DOHH2 (cell line): ENCODE data around the gene GPAT2.
"Not testable (repeated sequence)": the region's sequence is repeated elsewhere in the genome, so short reads cannot be mapped to it uniquely, and the experiment has no call there.

Experiments used
- H3F3A ChIP-seq: fragments of 200-600 bp; sonication (generic), shearing (Covaris generic); 2 replicates; pipeline ENCODE4 v1.6.0; 2016; ENCODE audit warnings: antibody characterized with exemption, mild to moderate bottlenecking; ENCODE audit not compliant: control insufficient read depth, insufficient read depth
- H3K27ac ChIP-seq: fragments of 200-600 bp; sonication (generic); 2 replicates; pipeline ENCODE4 v1.5.1; 2014; ENCODE audit warnings: low read depth, mild to moderate bottlenecking, low read length, moderate library complexity
- H3K27me3 ChIP-seq: fragments of 200-600 bp; sonication (generic); 2 replicates; pipeline ENCODE4 v1.6.1; 2014; ENCODE audit warnings: mild to moderate bottlenecking, low read length, mixed read lengths; ENCODE audit not compliant: control insufficient read depth
- H3K36me3 ChIP-seq: fragments of 200-600 bp; sonication (generic); 2 replicates; pipeline ENCODE4 v1.6.1; 2014; ENCODE audit warnings: mild to moderate bottlenecking, low read length, moderate library complexity, mixed read lengths; ENCODE audit not compliant: control insufficient read depth
- H3K4me1 ChIP-seq: fragments of 200-600 bp; sonication (generic); 2 replicates; pipeline ENCODE4 v1.6.1; 2014; ENCODE audit warnings: mild to moderate bottlenecking, low read length, mixed read lengths; ENCODE audit not compliant: control insufficient read depth
- H3K4me2 ChIP-seq: fragments of 200-600 bp; sonication (generic); 2 replicates; pipeline ENCODE4 v1.6.0; 2014; ENCODE audit warnings: mild to moderate bottlenecking, low read length, moderate library complexity
- H3K4me3 ChIP-seq: fragments of 200-600 bp; sonication (generic); 2 replicates; pipeline ENCODE4 v1.5.1; 2014; ENCODE audit warnings: mild to moderate bottlenecking, low read length, mixed read lengths
- H3K79me2 ChIP-seq: fragments of 200-600 bp; sonication (generic); 2 replicates; pipeline ENCODE4 v1.6.1; 2014; ENCODE audit warnings: mild to moderate bottlenecking, low read length, mixed read lengths; ENCODE audit not compliant: control insufficient read depth
- H3K9me2 ChIP-seq: fragments of 200-600 bp; sonication (generic); replicated peaks from 2 replicates; pipeline ENCODE4 v1.6.1; 2014; ENCODE audit warnings: mild to moderate bottlenecking, low read length, mixed read lengths; ENCODE audit not compliant: control insufficient read depth
- H3K9me3 ChIP-seq: fragments of 200-600 bp; sonication (generic); 2 replicates; pipeline ENCODE4 v1.6.1; 2014; ENCODE audit warnings: antibody characterized with exemption, low read length, mixed read lengths; ENCODE audit not compliant: control insufficient read depth, insufficient read depth
- H4K20me1 ChIP-seq: fragments of 200-600 bp; sonication (generic); 2 replicates; pipeline ENCODE4 v1.6.0; 2014; ENCODE audit warnings: low read depth, mild to moderate bottlenecking, antibody characterized with exemption, low read length, moderate library complexity; ENCODE audit not compliant: control insufficient read depth, insufficient read depth

GPAT2 gene

GRCh38 chr2:96060325-96060724, 25.6 kb upstream of the GPAT2 start:
- not testable (repeated sequence) for H4K20me1 ChIP-seq, H3K4me2 ChIP-seq

GRCh38 chr2:96059443-96059842, 24.7 kb upstream of the GPAT2 start:
- H3K9me3 ChIP-seq, H3F3A ChIP-seq, H3K4me2 ChIP-seq, H3K4me1 ChIP-seq, H3K36me3 ChIP-seq, H3K27ac ChIP-seq, H3K4me3 ChIP-seq, H3K27me3 ChIP-seq, H3K9me2 ChIP-seq, H4K20me1 ChIP-seq, H3K79me2 ChIP-seq: not testable (repeated sequence)

More at GRCh38 chr2:96060325-96060724, 25.6 kb upstream of the GPAT2 start:
- H3K27me3 ChIP-seq, H3K79me2 ChIP-seq, H3F3A ChIP-seq, H3K27ac ChIP-seq, H3K9me3 ChIP-seq, H3K9me2 ChIP-seq, H3K4me3 ChIP-seq, H3K4me1 ChIP-seq, H3K36me3 ChIP-seq: not testable (repeated sequence)

GRCh38 chr2:96055830-96056229, 21.1 kb upstream of the GPAT2 start:
- H3K9me3 ChIP-seq, H3K4me2 ChIP-seq, H4K20me1 ChIP-seq, H3K79me2 ChIP-seq, H3K9me2 ChIP-seq, H3K36me3 ChIP-seq, H3K27ac ChIP-seq, H3K4me3 ChIP-seq, H3K4me1 ChIP-seq, H3K27me3 ChIP-seq, H3F3A ChIP-seq: not testable (repeated sequence)

- H3K4me3 ChIP-seq = not testable (repeated sequence)
Observed at GRCh38 chr2:96054537-96054936, 19.8 kb upstream of the GPAT2 start.

GRCh38 chr2:96053385-96053784, 18.7 kb upstream of the GPAT2 start:
- not testable (repeated sequence) for H3K4me1 ChIP-seq, H3F3A ChIP-seq, H3K9me3 ChIP-seq, H4K20me1 ChIP-seq, H3K4me3 ChIP-seq, H3K9me2 ChIP-seq, H3K27me3 ChIP-seq, H3K36me3 ChIP-seq, H3K27ac ChIP-seq, H3K4me2 ChIP-seq, H3K79me2 ChIP-seq

More at GRCh38 chr2:96054537-96054936, 19.8 kb upstream of the GPAT2 start:
- not testable (repeated sequence) for H3K4me2 ChIP-seq, H3K4me1 ChIP-seq, H3K79me2 ChIP-seq, H3K27ac ChIP-seq, H3K36me3 ChIP-seq, H4K20me1 ChIP-seq, H3F3A ChIP-seq, H3K9me3 ChIP-seq, H3K27me3 ChIP-seq, H3K9me2 ChIP-seq

GRCh38 chr2:96052632-96053031, 17.9 kb upstream of the GPAT2 start:
- not testable (repeated sequence) for H3K4me3 ChIP-seq, H3K79me2 ChIP-seq

GRCh38 chr2:96049917-96050262, 15.2 kb upstream of the GPAT2 start:
- H3K27me3 ChIP-seq, H3K9me2 ChIP-seq, H3K4me2 ChIP-seq, H3K27ac ChIP-seq, H3K79me2 ChIP-seq, H4K20me1 ChIP-seq, H3F3A ChIP-seq, H3K9me3 ChIP-seq, H3K4me1 ChIP-seq, H3K36me3 ChIP-seq, H3K4me3 ChIP-seq: not testable (repeated sequence)

More at GRCh38 chr2:96052632-96053031, 17.9 kb upstream of the GPAT2 start:
- not testable (repeated sequence) for H3K27ac ChIP-seq, H3K36me3 ChIP-seq, H3K4me2 ChIP-seq, H3K9me2 ChIP-seq, H3F3A ChIP-seq, H4K20me1 ChIP-seq, H3K27me3 ChIP-seq, H3K4me1 ChIP-seq, H3K9me3 ChIP-seq

- not testable (repeated sequence) for H3K27me3 ChIP-seq, H3K9me2 ChIP-seq, H3K79me2 ChIP-seq
Observed at GRCh38 chr2:96049049-96049916, 14.6 kb upstream of the GPAT2 start.

More at GRCh38 chr2:96049049-96049916, 14.6 kb upstream of the GPAT2 start:
- H3K27ac ChIP-seq, H3K4me2 ChIP-seq, H4K20me1 ChIP-seq, H3K4me3 ChIP-seq, H3K36me3 ChIP-seq, H3F3A ChIP-seq, H3K4me1 ChIP-seq, H3K9me3 ChIP-seq: not testable (repeated sequence)
